CD4-positive, alpha-beta T cell (primary cell): Measurements from ENCODE around the gene DFFA. TPM values are rescaled to one million over a fixed set of nuclear protein-coding genes. Genes with fewer than 3 reads are reported as not detected.
A peak's percentile ranks its signal among the peaks of the same experiment; 100 is the strongest.

Experiments used
- ATAC-seq: fragments of 200-7000 bp; cut with Tn5 transposase; one replicate; pipeline ENCODE4 v1.10.0; 2022; ENCODE audit warnings: mild to moderate bottlenecking; ENCODE audit not compliant: poor library complexity
- CTCF ChIA-PET: fragments of 350-600 bp; sonication (Branson Sonifier 250); formaldehyde crosslinking; loops from one replicate; lab custom pipeline; 2021; ENCODE audit warnings: antibody characterized with exemption, inconsistent platforms; lab: Charles Lee
- POLR2A ChIA-PET: fragments of 350-600 bp; sonication (Branson Sonifier 250); formaldehyde crosslinking; loops from one replicate; lab custom pipeline; 2021; ENCODE audit warnings: antibody characterized with exemption, inconsistent platforms; lab: Charles Lee
- DNase-seq, 14 experiments: peaks; one replicate each; pipeline ENCODE4 v3.0.0-alpha.2; 2013 to 2020; ENCODE audit warnings: mixed read lengths in 2 of 14
- H3K27ac ChIP-seq, 2 donors: one replicate each; pipeline versions ENCODE4 v1.5.1 to v1.7.0; 2013; ENCODE audit warnings: low read length in 2 of 2, low read depth in 1 of 2, mild to moderate bottlenecking in 1 of 2
- H3K27me3 ChIP-seq, 2 experiments: 1 replicate in 1 of 2; 2 replicates in 1 of 2; pipeline versions ENCODE4 v1.6.1 to v1.7.0; 2013; ENCODE audit warnings: low read length in 2 of 2, control low read depth in 1 of 2, mild to moderate bottlenecking in 1 of 2, moderate library complexity in 1 of 2; ENCODE audit not compliant: insufficient read depth in 2 of 2, control insufficient read depth in 1 of 2
- H3K36me3 ChIP-seq: one replicate; pipeline ENCODE4 v1.6.1; 2013; ENCODE audit warnings: low read length, control low read depth; ENCODE audit not compliant: insufficient read depth
- H3K4me1 ChIP-seq: one replicate; pipeline ENCODE4 v1.6.1; 2013; ENCODE audit warnings: low read length, control low read depth; ENCODE audit not compliant: insufficient read depth
- H3K4me3 ChIP-seq: one replicate; pipeline ENCODE4 v1.5.1; 2013; ENCODE audit warnings: mild to moderate bottlenecking, low read length, moderate library complexity
- H3K9me3 ChIP-seq, 2 experiments: 1 replicate in 1 of 2; 2 replicates in 1 of 2; pipeline versions ENCODE4 v1.6.1 to v1.7.0; 2013; ENCODE audit warnings: low read length in 2 of 2, mild to moderate bottlenecking in 2 of 2, control low read depth in 1 of 2, moderate library complexity in 1 of 2; ENCODE audit not compliant: control insufficient read depth in 1 of 2, insufficient read depth in 1 of 2
- H3K27ac Mint-ChIP-seq: one replicate; pipeline ENCODE4 v1.8.0; 2020; ENCODE audit warnings: mixed read lengths
- H3K27me3 Mint-ChIP-seq: one replicate; pipeline ENCODE4 v1.8.0; 2021; ENCODE audit warnings: mixed read lengths
- H3K36me3 Mint-ChIP-seq: one replicate; pipeline ENCODE4 v1.8.0; 2021; ENCODE audit warnings: low read depth, mixed read lengths
- H3K4me1 Mint-ChIP-seq: one replicate; pipeline ENCODE4 v1.8.0; 2021; ENCODE audit warnings: low read depth, mixed read lengths
- H3K4me3 Mint-ChIP-seq: one replicate; pipeline ENCODE4 v1.8.0; 2020; ENCODE audit warnings: mild to moderate bottlenecking, mixed read lengths
- H3K9me3 Mint-ChIP-seq: one replicate; pipeline ENCODE4 v1.8.0; 2020; ENCODE audit warnings: mixed read lengths
- intact Hi-C, 2 experiments: fragments of 100-400 bp; cut with DNase I in 1 of 2; cut with micrococcal nuclease in 1 of 2; formaldehyde crosslinking; loops; one replicate each; pipeline versions ENCODE4 v1.15.1 to v1.9.0; 2023 to 2025; cut with DNase I, micrococcal nuclease
- total RNA-seq, 174 experiments: library from RNA in 2 of 174; stranded (reverse) in 2 of 174; gene quantifications; one replicate each; pipeline ENCODE4 v1.2.3 and lab custom pipeline; 2021 to 2026
- TF ChIP-seq, protein P1 (sequence below): fragments of 200-600 bp; IDR thresholded peaks from one replicate; pipeline ENCODE4 v1.8.0; 2022; ENCODE audit warnings: antibody characterized with exemption, mild to moderate bottlenecking

The DFFA gene
- total RNA-seq, 2 experiments from 2014 or later = 7.4 to 9.1 TPM

DNA sequence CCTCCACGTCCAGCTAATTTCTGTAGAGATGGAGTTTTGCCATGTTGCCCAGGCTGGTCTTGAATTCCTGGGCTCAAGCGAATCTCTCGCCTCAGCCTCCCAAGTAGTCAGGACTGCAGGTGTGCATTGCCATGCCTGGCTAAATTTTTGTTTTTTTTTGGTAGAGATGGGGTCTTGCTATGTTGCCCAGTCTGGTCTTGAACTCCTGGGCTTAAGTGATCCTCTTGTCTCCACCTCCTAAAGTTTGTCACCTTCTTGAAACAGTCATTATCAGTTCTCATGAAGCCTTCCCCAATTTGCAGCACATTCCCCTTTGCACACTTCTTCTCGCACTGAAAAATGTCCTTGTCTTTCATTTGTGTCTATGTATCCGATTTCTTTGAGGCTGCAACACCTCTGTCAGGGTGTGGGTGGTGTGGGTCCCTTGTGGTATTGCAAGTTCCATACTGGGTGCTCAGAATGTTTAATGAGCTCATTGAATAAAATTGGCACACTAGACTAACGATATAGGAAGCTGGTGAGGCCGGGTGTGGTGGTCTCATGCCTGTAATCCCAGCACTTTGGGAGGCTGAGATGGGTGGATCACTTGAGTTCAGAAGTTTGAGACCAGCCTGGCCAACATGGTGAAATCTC is 25.4 kb downstream of the DFFA start:
- Histone ChIP-seq H3K36me3 (no peaks in the 10 kb centered on the region), H3K27me3 (no peaks in the 10 kb centered on the region), H3K9me3 (no peaks in the 10 kb centered on the region), H3K4me3 (no peak overlapping the region), H3K4me1 (no peaks in the 10 kb centered on the region), H3K27ac (no peak overlapping the region)
- Mint-ChIP-seq H3K36me3 (no peaks in the 10 kb centered on the region), H3K4me3 (no peak overlapping the region), H3K27ac (no peak overlapping the region), H3K4me1 (no peaks in the 10 kb centered on the region), H3K9me3 (no peaks in the 10 kb centered on the region), H3K27me3 (no peaks in the 10 kb centered on the region)
- ATAC-seq (no peak), DNase-seq (peak in 1 of 14 experiments; percentile 16)
- CTCF ChIA-PET = interaction anchor here (0.5 kb wide), 1 partner anchor 932 kb away, joined by 3 read pairs; no protein-coding TSS in a partner anchor
- intact Hi-C loops = no loop called here
- TF ChIP-seq, protein P1, sequence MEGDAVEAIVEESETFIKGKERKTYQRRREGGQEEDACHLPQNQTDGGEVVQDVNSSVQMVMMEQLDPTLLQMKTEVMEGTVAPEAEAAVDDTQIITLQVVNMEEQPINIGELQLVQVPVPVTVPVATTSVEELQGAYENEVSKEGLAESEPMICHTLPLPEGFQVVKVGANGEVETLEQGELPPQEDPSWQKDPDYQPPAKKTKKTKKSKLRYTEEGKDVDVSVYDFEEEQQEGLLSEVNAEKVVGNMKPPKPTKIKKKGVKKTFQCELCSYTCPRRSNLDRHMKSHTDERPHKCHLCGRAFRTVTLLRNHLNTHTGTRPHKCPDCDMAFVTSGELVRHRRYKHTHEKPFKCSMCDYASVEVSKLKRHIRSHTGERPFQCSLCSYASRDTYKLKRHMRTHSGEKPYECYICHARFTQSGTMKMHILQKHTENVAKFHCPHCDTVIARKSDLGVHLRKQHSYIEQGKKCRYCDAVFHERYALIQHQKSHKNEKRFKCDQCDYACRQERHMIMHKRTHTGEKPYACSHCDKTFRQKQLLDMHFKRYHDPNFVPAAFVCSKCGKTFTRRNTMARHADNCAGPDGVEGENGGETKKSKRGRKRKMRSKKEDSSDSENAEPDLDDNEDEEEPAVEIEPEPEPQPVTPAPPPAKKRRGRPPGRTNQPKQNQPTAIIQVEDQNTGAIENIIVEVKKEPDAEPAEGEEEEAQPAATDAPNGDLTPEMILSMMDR = no peak
- POLR2A ChIA-PET = no interaction called here

DNA sequence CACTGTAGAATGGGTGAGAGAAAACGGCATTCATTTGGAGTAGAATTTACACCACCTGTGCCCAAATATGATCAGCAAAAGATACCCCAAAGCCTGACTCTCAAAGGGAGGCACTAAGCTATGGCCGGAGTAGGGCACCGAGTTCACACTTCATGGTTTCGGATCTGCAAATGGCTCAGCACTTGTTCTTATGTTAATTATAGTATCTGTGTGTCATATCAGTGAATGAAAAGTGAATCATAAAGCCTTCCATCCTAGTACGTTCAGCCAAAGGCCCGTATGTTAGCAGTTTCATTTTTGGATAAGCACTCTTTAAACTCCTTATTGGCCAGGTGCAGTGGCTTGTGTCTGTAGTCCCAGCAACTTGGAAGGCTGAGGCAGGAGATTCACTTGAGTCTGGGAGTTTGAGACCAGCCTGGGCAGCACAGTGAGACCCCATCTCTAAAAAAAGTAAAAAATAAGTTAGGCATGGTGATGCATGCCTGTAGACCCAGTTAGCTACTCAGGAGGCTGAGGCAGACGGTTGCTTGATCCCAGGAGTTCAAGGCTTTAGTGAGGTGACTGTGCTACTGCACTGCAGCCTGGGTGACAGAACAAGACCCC is 27.4 kb downstream of the DFFA start:
- H3K4me3 ChIP-seq = no peak overlapping the region
- TF ChIP-seq, protein P1 = no peak
- H3K27me3 ChIP-seq = no peaks in the 10 kb centered on the region
- intact Hi-C loops = no loop called here
- DNase-seq (no peak), ATAC-seq (no peak)
- H3K4me1 ChIP-seq = no peaks in the 10 kb centered on the region
- H3K36me3 ChIP-seq = no peaks in the 10 kb centered on the region
- Mint-ChIP-seq H3K4me1 (no peaks in the 10 kb centered on the region), H3K4me3 (no peak overlapping the region), H3K27me3 (no peaks in the 10 kb centered on the region), H3K9me3 (no peaks in the 10 kb centered on the region), H3K27ac (no peak overlapping the region), H3K36me3 (peaks cover 6% of the 10 kb centered on the region)
- CTCF ChIA-PET = no interaction called here
- H3K9me3 ChIP-seq = no peaks in the 10 kb centered on the region
- no peak overlapping the region for H3K27ac ChIP-seq
- POLR2A ChIA-PET = no interaction called here

DNA sequence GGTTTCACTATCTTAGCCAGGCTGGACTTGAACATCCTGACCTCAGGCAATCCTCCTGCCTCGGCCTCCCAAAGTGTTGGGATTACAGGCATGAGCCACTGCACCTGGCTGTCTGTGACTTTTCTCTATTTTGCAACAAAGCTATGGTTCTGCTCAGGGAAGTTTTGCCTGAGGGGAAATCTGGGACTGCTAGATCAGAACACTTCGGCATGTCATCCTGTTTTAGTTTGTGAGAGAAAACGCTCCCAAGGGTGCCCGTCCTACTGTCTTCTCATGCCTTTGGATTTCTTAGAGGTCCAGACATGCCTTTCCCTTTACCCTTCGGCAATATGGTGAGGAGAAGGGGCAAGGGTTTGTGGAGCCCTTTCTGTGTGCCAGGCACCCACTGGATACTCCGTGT is 28.1 kb downstream of the DFFA start:
- POLR2A ChIA-PET = no interaction called here
- ATAC-seq (no peak), DNase-seq (no peak)
- H3K27ac Mint-ChIP-seq = no peak overlapping the region
- H3K4me1 Mint-ChIP-seq = no peaks in the 10 kb centered on the region
- CTCF ChIA-PET = no interaction called here
- H3K27me3 Mint-ChIP-seq = no peaks in the 10 kb centered on the region
- Histone ChIP-seq H3K27ac (no peak overlapping the region), H3K27me3 (no peaks in the 10 kb centered on the region), H3K4me1 (no peaks in the 10 kb centered on the region), H3K9me3 (no peaks in the 10 kb centered on the region), H3K4me3 (no peak overlapping the region), H3K36me3 (no peaks in the 10 kb centered on the region)
- H3K4me3 Mint-ChIP-seq = no peak overlapping the region
- no peaks in the 10 kb centered on the region for H3K9me3 Mint-ChIP-seq
- TF ChIP-seq, protein P1 = no peak
- peaks cover 6% of the 10 kb centered on the region for H3K36me3 Mint-ChIP-seq
- intact Hi-C loops = no loop called here
